ENCODE measurements around the gene ZFX.

- TF ChIP-seq EZH2 (IDR thresholded peaks at IDR 0.05; ENCODE audit: low read length, missing control alignments): no peak
- TF ChIP-seq CTCF (conservative IDR thresholded peaks at IDR 0.05 in 1 of 2, IDR thresholded peaks at IDR 0.05 in 1 of 2; ENCODE audit: low read depth in 1 of 2, low read length in 2 of 2): no peak
Observed at GRCh38 chrX:24264383-24264782, 114.9 kb downstream of the ZFX start.
